ENCODE results near the gene ABR.
"Not testable (repeated sequence)": the region's sequence is repeated elsewhere in the genome, so short reads cannot be mapped to it uniquely, and the experiment has no call there.

DNA sequence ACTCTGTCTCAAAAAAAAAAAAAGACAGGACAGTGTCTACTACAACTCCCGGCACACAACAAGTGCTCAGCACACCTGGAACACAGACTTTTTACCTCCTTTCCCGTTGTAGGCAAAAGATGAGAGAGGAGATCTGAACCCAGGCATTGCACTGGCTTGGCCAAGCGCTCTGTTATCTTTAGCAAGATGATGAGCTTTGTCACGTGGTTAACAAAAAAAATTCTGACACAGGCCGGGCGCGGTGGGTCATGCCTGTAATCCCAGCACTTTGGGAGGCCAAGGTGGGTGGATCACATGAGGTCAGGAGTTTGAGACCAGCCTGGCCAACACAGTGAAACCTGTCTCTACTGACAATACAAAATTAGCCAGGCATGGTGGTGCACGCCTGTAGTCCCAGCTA, 27.2 kb downstream of the ABR start:
- TF ChIP-seq EZH2 (IDR thresholded peaks at IDR 0.05): not testable (repeated sequence)
- TF ChIP-seq, protein P1, sequence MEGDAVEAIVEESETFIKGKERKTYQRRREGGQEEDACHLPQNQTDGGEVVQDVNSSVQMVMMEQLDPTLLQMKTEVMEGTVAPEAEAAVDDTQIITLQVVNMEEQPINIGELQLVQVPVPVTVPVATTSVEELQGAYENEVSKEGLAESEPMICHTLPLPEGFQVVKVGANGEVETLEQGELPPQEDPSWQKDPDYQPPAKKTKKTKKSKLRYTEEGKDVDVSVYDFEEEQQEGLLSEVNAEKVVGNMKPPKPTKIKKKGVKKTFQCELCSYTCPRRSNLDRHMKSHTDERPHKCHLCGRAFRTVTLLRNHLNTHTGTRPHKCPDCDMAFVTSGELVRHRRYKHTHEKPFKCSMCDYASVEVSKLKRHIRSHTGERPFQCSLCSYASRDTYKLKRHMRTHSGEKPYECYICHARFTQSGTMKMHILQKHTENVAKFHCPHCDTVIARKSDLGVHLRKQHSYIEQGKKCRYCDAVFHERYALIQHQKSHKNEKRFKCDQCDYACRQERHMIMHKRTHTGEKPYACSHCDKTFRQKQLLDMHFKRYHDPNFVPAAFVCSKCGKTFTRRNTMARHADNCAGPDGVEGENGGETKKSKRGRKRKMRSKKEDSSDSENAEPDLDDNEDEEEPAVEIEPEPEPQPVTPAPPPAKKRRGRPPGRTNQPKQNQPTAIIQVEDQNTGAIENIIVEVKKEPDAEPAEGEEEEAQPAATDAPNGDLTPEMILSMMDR (IDR thresholded peaks at IDR 0.05): not testable (repeated sequence)
